HepG2 (cell line): ENCODE data around the gene LLGL2. TPM values are rescaled to one million over a fixed set of nuclear protein-coding genes. Genes with fewer than 3 reads are reported as not detected.

Experiments
- CBX2 ChIP-seq, 2 experiments: fragments of 200-600 bp in 1 of 2; sonication (generic); formaldehyde crosslinking in 1 of 2; IDR thresholded peaks; 2 replicates each; pipeline versions ENCODE4 v1.7.0 to v1.8.1; 2018 to 2022; ENCODE audit warnings: low read depth in 2 of 2, low read length in 1 of 2, mild to moderate bottlenecking in 1 of 2, missing genetic modification reagents in 1 of 2
- CEBPG ChIP-seq: IDR thresholded peaks from 2 replicates; pipeline ENCODE4 v1.6.1; 2016
- CEBPZ ChIP-seq: IDR thresholded peaks from 2 replicates; pipeline ENCODE4 v1.6.1; 2012; ENCODE audit warnings: low read length, improper control_type of control experiment
- ERF ChIP-seq: IDR thresholded peaks from 2 replicates; pipeline ENCODE4 v1.6.1; 2018; ENCODE audit warnings: missing biosample characterization, missing genetic modification reagents
- FOXK1 ChIP-seq: sonication (generic); formaldehyde crosslinking; IDR thresholded peaks from 2 replicates; pipeline ENCODE4 v1.4.0; 2020; ENCODE audit warnings: low read depth, missing genetic modification reagents, borderline replicate concordance
- FOXP4 ChIP-seq: sonication (generic); formaldehyde crosslinking; IDR thresholded peaks from 2 replicates; pipeline ENCODE4 v1.4.0; 2020; ENCODE audit warnings: missing genetic modification reagents
- GATAD2A ChIP-seq: IDR thresholded peaks from 2 replicates; pipeline ENCODE4 v1.6.1; 2016
- NFIC ChIP-seq: IDR thresholded peaks from 2 replicates; pipeline ENCODE4 v1.6.1; 2012; ENCODE audit warnings: mild to moderate bottlenecking, low read length, inconsistent platforms
- SRY ChIP-seq: sonication (generic); formaldehyde crosslinking; IDR thresholded peaks from 2 replicates; pipeline ENCODE4 v1.8.0; 2022; ENCODE audit warnings: mild to moderate bottlenecking, missing genetic modification reagents
- TFE3 ChIP-seq: IDR thresholded peaks from 2 replicates; pipeline ENCODE4 v1.6.1; 2016
- TGIF2 ChIP-seq: IDR thresholded peaks from 2 replicates; pipeline ENCODE4 v1.6.1; 2016; ENCODE audit warnings: control low read depth, missing compliant biosample characterization
- ZBTB34 ChIP-seq: sonication (generic); formaldehyde crosslinking; IDR thresholded peaks from 2 replicates; pipeline ENCODE4 v1.8.0; 2022; ENCODE audit warnings: mild to moderate bottlenecking, missing genetic modification reagents
- ZBTB49 ChIP-seq: sonication (generic); formaldehyde crosslinking; IDR thresholded peaks from 2 replicates; pipeline ENCODE4 v1.4.0; 2020; ENCODE audit warnings: missing genetic modification reagents, borderline replicate concordance
- ZNF20 ChIP-seq: sonication (generic); formaldehyde crosslinking; IDR thresholded peaks from 2 replicates; pipeline ENCODE4 v1.4.0; 2020; ENCODE audit warnings: mild to moderate bottlenecking, moderate library complexity, missing genetic modification reagents
- ZNF205 ChIP-seq: IDR thresholded peaks from 2 replicates; pipeline ENCODE4 v1.6.1; 2018; ENCODE audit warnings: missing biosample characterization, missing genetic modification reagents
- ZNF501 ChIP-seq: sonication (generic); formaldehyde crosslinking; IDR thresholded peaks from 2 replicates; pipeline ENCODE4 v1.5.1; 2020; ENCODE audit warnings: mild to moderate bottlenecking, moderate library complexity, missing genetic modification reagents
- ZNF569 ChIP-seq: sonication (generic); formaldehyde crosslinking; IDR thresholded peaks from 2 replicates; pipeline ENCODE4 v1.5.0; 2020; ENCODE audit warnings: mild to moderate bottlenecking, missing genetic modification reagents, moderate library complexity, borderline replicate concordance
- ZNF704 ChIP-seq: sonication (generic); formaldehyde crosslinking; IDR thresholded peaks from 2 replicates; pipeline ENCODE4 v1.8.1; 2023; ENCODE audit warnings: mild to moderate bottlenecking, inconsistent platforms, moderate library complexity, missing genetic modification reagents, borderline replicate concordance
- polyA plus RNA-seq, 8 experiments: library from polyadenylated mRNA; depleted of rRNA in 3 of 8; stranded (reverse) in 7 of 8; unstranded in 1 of 8; fragments of >200 nt; fragmentation: Illumina TruSeq in 4 of 8; extraction: Trizol in 4 of 8; gene quantifications; 2 replicates each; pipeline versions ENCODE4 v1.2.1 to v1.2.3, GENCODE V29; 2011 to 2016; ENCODE audit warnings: low read depth in 4 of 8, missing spikeins in 1 of 8, mixed read lengths in 1 of 8; ENCODE audit not compliant: insufficient read depth in 1 of 8
- total RNA-seq, 5 experiments: library from RNA; depleted of rRNA; stranded (reverse); fragments of >200 nt; fragmentation: Illumina TruSeq; extraction: Trizol; gene quantifications; 2 replicates each; pipeline ENCODE4 v1.2.3, GENCODE V29; 2016; ENCODE audit warnings: low read depth in 1 of 5

Gene LLGL2
- total and polyA plus RNA-seq, 2 of the 13 experiments (the other 11 are each of a cell fraction or from before 2014, with no cell fraction given): 83.0 to 86.7 TPM

- no peak for TF ChIP-seq ZBTB49 (CRISPR knock-in tag)
- TF ChIP-seq TGIF2 (CRISPR knock-in tag): no peak
- TF ChIP-seq FOXK1 (CRISPR knock-in tag): peak; percentile 66; the same call in 1 of the 2 replicates
- 0 out of 2 replicates have a peak, but pooled peaks have one; percentile 22 for TF ChIP-seq FOXP4
- TF ChIP-seq ZNF569 (CRISPR knock-in tag): no peak
- TF ChIP-seq SRY (CRISPR knock-in tag): no peak
- no peak for TF ChIP-seq ZNF20
- no peak for TF ChIP-seq CEBPZ
- no peak for TF ChIP-seq ZBTB34
- peak; percentile 48; the same call in 1 of the 2 replicates for TF ChIP-seq GATAD2A
- no peak for TF ChIP-seq TFE3 (CRISPR knock-in tag)
- no peak for TF ChIP-seq CBX2 (IDR thresholded peaks at IDR 0.05; ENCODE audit: low read depth, low read length)
- no peak for TF ChIP-seq CBX2 (CRISPR knock-in tag; IDR thresholded peaks at IDR 0.05; ENCODE audit: low read depth)
- TF ChIP-seq ZNF205 (CRISPR knock-in tag): no peak
- peak; percentile 30; the same call in 1 of the 2 replicates for TF ChIP-seq ERF (CRISPR knock-in tag)
- no peak for TF ChIP-seq NFIC
- TF ChIP-seq ZNF501 (CRISPR knock-in tag): no peak
- TF ChIP-seq CEBPG (CRISPR knock-in tag): no peak
- TF ChIP-seq ZNF704: no peak
These were observed 30.2 kb downstream of the LLGL2 start (continued) for GRCh38 chr17:75555679-75556153.
